Stimulated activated naive CD8-positive, alpha-beta T cell treated with anti-CD3 and anti-CD28 coated beads, Interleukin-15, Interleukin-2, amounts not matched to agents 100 U/mL and 50 U/mL, for 24 hours (primary cell): ENCODE measurements around the gene LMCD1.

Source experiments
- ATAC-seq: fragments of 150-1000 bp; cut with Tn5 transposase; one replicate; pipeline ENCODE4 v1.10.0; 2021
- DNase-seq: peaks from one replicate; pipeline ENCODE4 v3.0.0; 2021

The LMCD1 gene

GRCh38 chr3:8484409-8485140, 17.0 kb upstream of the LMCD1 start:
- no peak for ATAC-seq

GRCh38 chr3:8485141-8485870, 16.3 kb upstream of the LMCD1 start:
- DNase-seq, result no peak
- no peak for ATAC-seq

More at GRCh38 chr3:8484409-8485140, 17.0 kb upstream of the LMCD1 start:
- no peak for DNase-seq

GRCh38 chr3:8485943-8486342, 15.7 kb upstream of the LMCD1 start:
- DNase-seq, result no peak
- ATAC-seq, result no peak

GRCh38 chr3:8486434-8486833, 15.2 kb upstream of the LMCD1 start:
- no peak for ATAC-seq
- DNase-seq, result no peak

DNA sequence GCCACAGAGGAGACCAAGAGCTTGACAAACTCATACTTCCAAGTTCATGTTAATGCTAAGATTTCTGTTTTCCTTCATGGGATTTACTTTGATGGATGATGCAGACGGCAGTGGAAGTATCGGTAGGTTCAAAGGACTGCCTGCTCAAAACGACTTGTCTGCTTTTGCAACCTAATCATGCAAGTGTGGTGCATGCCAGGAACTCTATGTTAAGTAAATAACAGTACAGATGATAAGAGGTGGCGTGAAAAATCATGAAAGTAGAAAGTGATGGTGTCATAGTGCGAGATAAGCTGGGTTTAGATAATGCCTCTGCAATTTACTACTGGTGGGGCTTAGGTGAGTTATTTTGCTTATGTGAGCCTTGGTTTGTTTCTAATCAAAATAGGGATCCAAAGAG, 14.7 kb upstream of the LMCD1 start:
- ATAC-seq (no peak), DNase-seq (no peak)

DNA sequence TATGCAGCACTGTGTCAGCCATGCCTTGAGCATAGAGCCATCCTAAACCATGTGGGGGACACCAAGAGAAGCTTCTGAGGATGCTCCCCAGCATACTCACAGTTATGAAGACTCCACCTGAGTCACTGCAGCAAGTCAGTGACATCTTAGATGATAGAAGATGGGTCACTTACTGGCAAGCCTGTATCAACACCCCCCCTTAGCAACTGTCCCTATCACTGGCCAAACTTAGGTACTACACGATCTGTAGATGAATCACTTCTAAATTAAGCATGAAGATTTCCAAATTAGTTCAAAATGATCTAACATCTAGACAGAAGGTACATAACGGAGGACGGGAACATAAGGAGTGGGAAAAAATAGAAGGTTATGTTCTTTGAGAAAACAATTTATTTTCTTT, 13.2 kb upstream of the LMCD1 start:
- DNase-seq, result no peak
- no peak for ATAC-seq

GRCh38 chr3:8488877-8489276, 12.7 kb upstream of the LMCD1 start:
- no peak for ATAC-seq
- DNase-seq, result no peak

GRCh38 chr3:8489278-8489792, 12.3 kb upstream of the LMCD1 start:
- no peak for ATAC-seq
- DNase-seq, result no peak

DNA sequence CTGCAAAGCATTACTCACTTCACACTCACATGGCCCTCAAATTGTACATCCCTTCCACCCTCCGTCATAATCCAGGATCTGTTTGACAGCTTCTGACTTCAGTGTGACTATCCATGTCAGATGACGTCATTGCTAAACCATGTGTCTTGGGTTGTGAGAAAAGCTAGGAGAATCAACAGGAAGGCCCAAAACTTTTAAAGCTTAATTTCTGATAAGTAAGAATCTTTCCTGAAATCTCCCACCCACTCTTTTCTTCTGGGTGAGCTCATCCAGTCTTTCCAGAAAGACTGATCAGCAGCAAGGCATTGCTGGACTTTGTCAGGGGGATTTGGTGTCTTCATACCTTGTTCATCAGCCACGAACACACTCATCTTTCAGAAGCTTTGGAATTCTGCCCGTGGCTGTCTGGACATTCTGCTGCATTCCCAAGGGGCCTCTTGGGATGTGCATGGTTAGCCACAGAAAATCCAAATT, 11.5 kb upstream of the LMCD1 start:
- DNase-seq (no peak), ATAC-seq (no peak)

GRCh38 chr3:8491271-8492144, 10.1 kb upstream of the LMCD1 start:
- ATAC-seq, result no peak

GRCh38 chr3:8492744-8493511, 8.7 kb upstream of the LMCD1 start:
- DNase-seq (no peak), ATAC-seq (no peak)

More at GRCh38 chr3:8491271-8492144, 10.1 kb upstream of the LMCD1 start:
- no peak for DNase-seq

- ATAC-seq (no peak), DNase-seq (no peak)
Observed at GRCh38 chr3:8493744-8494143, 7.9 kb upstream of the LMCD1 start.

- DNase-seq (no peak), ATAC-seq (no peak)
Observed at GRCh38 chr3:8494327-8494726, 7.3 kb upstream of the LMCD1 start.

DNA sequence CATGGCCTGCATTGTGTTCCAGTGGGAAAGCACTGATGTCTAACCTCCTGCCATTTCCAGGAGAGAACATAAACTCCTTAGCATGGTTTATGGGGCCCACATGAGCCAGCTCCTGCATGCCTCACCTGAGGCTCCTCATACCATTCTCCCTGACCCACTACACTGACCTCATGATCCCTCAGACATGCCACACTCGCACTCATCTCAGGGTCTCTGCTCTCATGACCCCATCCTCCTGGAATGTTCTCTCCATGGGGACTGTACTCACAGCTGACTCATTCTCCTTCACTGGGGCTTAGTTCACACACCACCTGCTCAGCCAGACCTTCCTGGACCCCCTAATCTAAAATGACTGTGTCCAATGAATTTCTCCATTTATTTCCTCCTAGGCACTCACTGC, 4.0 kb upstream of the LMCD1 start:
- ATAC-seq (no peak), DNase-seq (no peak)

DNA sequence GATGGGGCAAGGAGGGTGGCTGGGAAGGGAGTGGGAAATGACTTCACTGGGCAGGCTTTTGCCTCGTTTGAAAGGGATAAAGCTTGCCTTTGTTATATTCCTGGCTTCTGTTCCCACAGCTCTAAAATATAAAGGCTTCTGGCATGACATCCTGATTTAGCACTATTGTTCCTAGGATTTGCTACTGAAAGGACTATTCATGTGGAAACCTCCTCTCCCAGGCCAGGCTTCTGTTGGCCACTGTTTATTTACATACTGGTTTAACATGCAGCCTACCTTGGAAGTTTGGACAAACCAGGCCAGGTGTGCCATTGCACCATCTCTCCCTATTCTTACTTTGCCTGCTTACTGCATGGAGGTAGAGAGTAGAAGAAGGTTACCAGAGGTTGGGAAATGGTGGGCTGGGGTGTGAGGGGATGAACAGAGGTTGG, 2.4 kb upstream of the LMCD1 start:
- no peak for DNase-seq
- no peak for ATAC-seq

DNA sequence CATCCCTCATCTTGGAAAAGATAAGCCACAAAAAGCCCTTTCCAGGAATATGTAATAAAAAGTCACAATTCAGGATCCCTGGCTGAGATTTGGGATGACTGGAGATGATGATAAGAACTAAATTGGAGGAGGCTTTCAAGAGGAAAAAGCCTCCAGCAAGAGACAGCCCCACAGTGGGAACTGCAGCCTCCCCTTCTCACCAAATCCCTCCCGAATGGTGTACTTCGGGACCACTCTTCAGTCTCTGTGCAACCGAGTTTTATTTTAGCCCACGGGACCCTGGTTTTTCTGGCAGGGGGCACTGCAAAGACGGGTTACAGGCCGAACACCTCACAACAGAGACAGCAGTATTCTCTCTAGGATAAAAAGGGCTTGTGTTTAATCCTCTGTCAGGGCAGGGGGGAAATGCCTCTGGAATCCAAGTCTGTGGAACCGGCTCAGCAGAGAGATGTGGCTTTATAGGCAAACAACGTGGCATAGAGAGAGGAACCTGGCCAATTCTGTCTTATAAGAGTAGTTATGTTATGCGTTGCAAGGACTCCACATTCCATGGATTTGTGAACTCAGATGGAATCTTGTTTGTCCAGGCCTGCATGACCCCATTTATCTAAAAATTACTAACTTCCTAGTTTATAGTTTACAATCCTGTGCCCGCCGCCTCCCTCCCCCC, 1.2 kb upstream of the LMCD1 start:
- DNase-seq, result no peak
- no peak for ATAC-seq

- no peak for ATAC-seq
- no peak for DNase-seq
Observed at GRCh38 chr3:8500989-8501370, 643 bp upstream of the LMCD1 start.

DNA sequence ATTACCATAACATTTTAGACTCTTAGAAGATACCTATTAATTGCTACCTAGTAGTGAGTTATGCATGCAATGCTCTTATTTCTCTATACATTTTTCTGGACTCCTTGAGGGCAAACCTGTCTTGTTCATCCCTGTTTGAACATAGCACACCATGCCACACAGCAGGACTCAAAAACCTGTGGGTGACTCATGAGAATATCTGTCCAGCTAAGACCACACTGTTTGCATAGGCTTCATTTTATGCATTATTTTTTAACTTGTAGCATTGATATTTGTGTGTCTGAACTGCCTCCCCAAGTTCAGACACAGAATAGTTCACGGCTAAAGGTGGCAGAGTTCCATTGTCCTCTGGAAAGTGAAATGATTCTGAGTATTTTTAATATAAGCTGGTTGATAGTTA, 1.8 kb downstream of the LMCD1 start:
- ATAC-seq (no peak), DNase-seq (no peak)

- DNase-seq, result peak; percentile 32
- peak; percentile 50 for ATAC-seq
Observed at GRCh38 chr3:8503871-8504610, 2.4 kb downstream of the LMCD1 start.

- no peak for ATAC-seq
- no peak for DNase-seq
Observed at GRCh38 chr3:8504611-8504973, 3.0 kb downstream of the LMCD1 start.
